GM03348 (cell line): ENCODE results near the gene PNCK.

ENCODE experiments used
- DNase-seq: peaks from one replicate; pipeline ENCODE4 v3.0.0; 2012; ENCODE audit warnings: low spot score

The PNCK gene

GRCh38 chrX:153657161-153657560 is 16.5 kb downstream of the PNCK start:
- no peak for DNase-seq

- DNase-seq: no peak
These were observed 20.1 kb downstream of the PNCK start for GRCh38 chrX:153653556-153653955.

GRCh38 chrX:153651540-153652079 is 22.0 kb downstream of the PNCK start:
- DNase-seq: peak; percentile 19

GRCh38 chrX:153650959-153651358 is 22.7 kb downstream of the PNCK start:
- no peak for DNase-seq

- DNase-seq: no peak
These were observed 23.5 kb downstream of the PNCK start for GRCh38 chrX:153649915-153650782.

GRCh38 chrX:153649178-153649914 is 24.3 kb downstream of the PNCK start:
- peak; percentile 52 for DNase-seq

GRCh38 chrX:153648358-153649177 is 25.0 kb downstream of the PNCK start:
- DNase-seq: no peak

- no peak for DNase-seq
These were observed 25.9 kb downstream of the PNCK start for GRCh38 chrX:153647461-153648357.

- DNase-seq: peak; percentile 44
These were observed 26.8 kb downstream of the PNCK start, which contains the start of gene DUSP9 for GRCh38 chrX:153646620-153647373. Gene DUSP9 (plus strand): TSS chrX:153647203. CDS start chrX:153647954, 751 bp downstream.

GRCh38 chrX:153645921-153646488 is 27.6 kb downstream of the PNCK start:
- DNase-seq: no peak

- DNase-seq: no peak
These were observed 28.5 kb downstream of the PNCK start for GRCh38 chrX:153645151-153645550.

GRCh38 chrX:153644356-153645125 is 29.1 kb downstream of the PNCK start:
- DNase-seq: no peak

- peak; percentile 57 for DNase-seq
These were observed 29.9 kb downstream of the PNCK start for GRCh38 chrX:153643431-153644351.

GRCh38 chrX:153642655-153643430 is 30.8 kb downstream of the PNCK start:
- DNase-seq: no peak

- no peak for DNase-seq
These were observed 31.5 kb downstream of the PNCK start for GRCh38 chrX:153642051-153642654.

- DNase-seq: no peak
These were observed 32.0 kb downstream of the PNCK start for GRCh38 chrX:153641627-153642026.
